Measurements from ENCODE around the gene CYBC1. TPM values are rescaled to one million over a fixed set of nuclear protein-coding genes. Genes with fewer than 3 reads are reported as not detected.

The CYBC1 gene
- total RNA-seq, 1 experiment from 2014 or later: 71.7 TPM

DNA sequence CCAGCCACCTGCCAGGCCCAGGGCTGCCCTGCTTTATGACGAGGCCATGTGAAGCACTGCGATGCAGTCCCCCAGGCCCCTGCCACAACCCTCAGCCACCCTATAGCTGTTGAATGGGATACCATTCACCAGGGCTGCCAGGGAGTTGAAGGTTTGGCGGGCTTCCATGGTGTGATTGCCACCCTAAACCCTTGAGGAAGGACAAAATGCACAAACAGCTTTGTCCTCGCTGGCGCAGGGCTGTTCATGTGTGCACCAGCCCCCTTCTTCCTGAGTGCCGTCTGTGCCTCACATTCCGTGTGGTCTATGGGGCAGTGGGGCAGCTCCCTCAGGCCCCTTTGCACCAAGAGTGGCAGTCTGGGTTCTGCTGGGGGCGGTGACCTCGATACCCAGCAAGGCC lies 33.3 kb upstream of the CYBC1 start:
- no peak for DNase-seq (ENCODE audit: low spot score)
- Mint-ChIP-seq H3K36me3 (peaks cover 64% of the 10 kb centered on the region), H3K9me3 (no peaks in the 10 kb centered on the region), H3K4me3 (no peak overlapping the region), H3K4me1 (no peaks in the 10 kb centered on the region), H3K27ac (no peak overlapping the region), H3K27me3 (ENCODE audit: low read depth) (no peaks in the 10 kb centered on the region)
- ChIA-PET POLR2A (no interaction called here), CTCF (no interaction called here)
- TF ChIP-seq MLX (CRISPR knock-in tag; IDR thresholded peaks at IDR 0.05): no peak
- no peak for TF ChIP-seq CBFB (CRISPR knock-in tag; IDR thresholded peaks at IDR 0.05; ENCODE audit: low read depth)
- no peak for TF ChIP-seq ZNF416 (CRISPR knock-in tag; IDR thresholded peaks at IDR 0.05)
- no peak for TF ChIP-seq ATF2 (CRISPR knock-in tag; IDR thresholded peaks at IDR 0.05; ENCODE audit: borderline replicate concordance, low read depth)
- no peak for TF ChIP-seq ZNF425 (CRISPR knock-in tag; conservative IDR thresholded peaks at IDR 0.05)
- TF ChIP-seq ZNF396 (CRISPR knock-in tag; IDR thresholded peaks at IDR 0.05; ENCODE audit: borderline replicate concordance): no peak
- TF ChIP-seq NR2C2 (CRISPR knock-in tag; IDR thresholded peaks at IDR 0.05): no peak
- TF ChIP-seq TEAD1 (CRISPR knock-in tag; IDR thresholded peaks at IDR 0.05): no peak
- TF ChIP-seq ZNF219 (CRISPR knock-in tag; IDR thresholded peaks at IDR 0.05; ENCODE audit: borderline replicate concordance): no peak
- TF ChIP-seq GTF2I (CRISPR knock-in tag; conservative IDR thresholded peaks at IDR 0.05): no peak
- no peak for ATAC-seq

DNA sequence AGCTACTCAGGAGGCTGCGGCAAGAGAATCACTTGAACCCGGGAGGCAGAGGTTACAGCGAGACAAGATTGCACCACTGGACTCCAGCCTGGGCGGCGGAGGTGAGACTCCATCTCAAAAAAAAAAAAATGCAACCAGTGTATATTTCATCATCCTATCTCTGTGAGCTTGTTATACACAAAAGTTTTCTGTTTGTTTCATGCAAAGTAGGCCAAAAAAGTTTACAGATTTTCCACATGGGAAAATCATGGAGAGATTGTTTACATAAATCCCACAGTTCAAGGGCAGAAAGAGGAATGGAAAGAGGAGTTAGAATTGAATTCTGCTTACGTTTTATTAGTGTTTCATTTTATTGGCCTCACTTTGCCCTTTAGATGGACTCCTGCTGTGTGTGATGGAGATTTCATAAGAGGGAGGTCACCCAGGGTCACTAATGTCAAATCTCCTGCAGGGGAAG lies 32.7 kb upstream of the CYBC1 start:
- ChIA-PET CTCF (no interaction called here), POLR2A (no interaction called here)
- Mint-ChIP-seq H3K9me3 (no peaks in the 10 kb centered on the region), H3K27ac (no peak overlapping the region), H3K27me3 (ENCODE audit: low read depth) (no peaks in the 10 kb centered on the region), H3K4me1 (no peaks in the 10 kb centered on the region), H3K4me3 (no peak overlapping the region), H3K36me3 (peaks cover 64% of the 10 kb centered on the region)
- DNase-seq (ENCODE audit: low spot score) (no peak), ATAC-seq (no peak)
- TF ChIP-seq ZMAT4 (CRISPR knock-in tag; IDR thresholded peaks at IDR 0.05) (no peak), ZBTB43 (CRISPR knock-in tag; IDR thresholded peaks at IDR 0.05) (no peak), IRF2 (CRISPR knock-in tag; IDR thresholded peaks at IDR 0.05; ENCODE audit: borderline replicate concordance, low read depth) (no peak), CREB1 (CRISPR knock-in tag; IDR thresholded peaks at IDR 0.05) (no peak)

DNA sequence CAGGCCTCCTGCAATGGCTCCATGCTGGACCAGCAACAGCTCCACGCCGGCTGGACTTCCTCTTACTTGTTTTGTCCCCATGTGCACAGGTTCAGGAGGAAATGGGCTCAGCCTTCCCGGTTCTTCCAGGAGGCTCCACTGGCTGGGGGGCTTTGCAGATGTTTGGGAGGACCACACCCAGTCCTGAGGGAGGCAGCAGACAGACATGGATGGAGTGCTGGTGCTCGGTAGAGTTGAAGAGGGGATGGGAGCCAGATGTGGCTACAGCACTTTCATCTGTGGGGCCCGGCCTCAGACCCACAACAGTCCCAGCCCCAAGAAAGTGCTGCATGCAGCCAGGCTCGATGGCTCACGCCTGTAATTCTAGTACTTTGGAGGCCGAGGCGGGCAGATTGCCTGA lies 29.8 kb upstream of the CYBC1 start:
- Mint-ChIP-seq H3K27ac (no peak overlapping the region), H3K4me1 (no peaks in the 10 kb centered on the region), H3K27me3 (ENCODE audit: low read depth) (no peaks in the 10 kb centered on the region), H3K36me3 (peaks cover 47% of the 10 kb centered on the region), H3K9me3 (no peaks in the 10 kb centered on the region), H3K4me3 (no peak overlapping the region)
- ChIA-PET POLR2A (interaction anchor here (0.6 kb wide), 1 partner anchor 308 kb away, joined by 3 read pairs; no protein-coding TSS in a partner anchor), CTCF (interaction anchor here (0.6 to 1.5 kb wide), 6 partner anchors 14 to 81 kb away, joined by 3 to 6 read pairs (median 4); no protein-coding TSS in a partner anchor)
- no peak for ATAC-seq
- no peak for DNase-seq (ENCODE audit: low spot score)
- TF ChIP-seq E2F1 (CRISPR knock-in tag; IDR thresholded peaks at IDR 0.05) (no peak), JUN (CRISPR knock-in tag; IDR thresholded peaks at IDR 0.05) (no peak), TEAD4 (CRISPR knock-in tag; IDR thresholded peaks at IDR 0.05) (no peak), FOXP4 (CRISPR knock-in tag; IDR thresholded peaks at IDR 0.05) (no peak), GTF2I (CRISPR knock-in tag; conservative IDR thresholded peaks at IDR 0.05) (no peak), TEAD1 (CRISPR knock-in tag; IDR thresholded peaks at IDR 0.05) (no peak), ZBTB43 (CRISPR knock-in tag; IDR thresholded peaks at IDR 0.05) (no peak)

All from WTC11 (cell line).